SK-N-SH (cell line): ENCODE data around the gene MLIP. TPM values are rescaled to one million over a fixed set of nuclear protein-coding genes. Genes with fewer than 3 reads are reported as not detected.
A peak's percentile ranks its signal among the peaks of the same experiment; 100 is the strongest.

Source experiments
- CTCF ChIA-PET: fragments of 300-600, 350-600 bp; formaldehyde crosslinking; extraction: SDS; loops from one replicate; lab custom pipeline; 2021; lab: Yijun Ruan, JAX
- POLR2A ChIA-PET: fragments of 350-600 bp; sonication (Branson Sonifier 250); formaldehyde crosslinking; extraction: SDS; loops from one replicate; lab custom pipeline; 2020; ENCODE audit warnings: antibody characterized with exemption, inconsistent platforms; lab: Yijun Ruan, JAX
- DNase-seq: peaks from one replicate; pipeline ENCODE4 v3.0.0; 2012
- H2AFZ ChIP-seq: fragments of 200-600 bp; sonication (generic); 2 replicates; pipeline ENCODE4 v1.8.1; 2016; ENCODE audit warnings: antibody characterized with exemption, mild to moderate bottlenecking, low read depth
- H3F3A ChIP-seq: fragments of 200-600 bp; sonication (generic); replicated peaks from 2 replicates; pipeline ENCODE3; 2016; ENCODE audit warnings: antibody characterized with exemption, mild to moderate bottlenecking; ENCODE audit not compliant: insufficient read depth
- H3K27ac ChIP-seq, 2 experiments: fragments of 200-500 bp in 1 of 2; fragments of 200-600 bp in 1 of 2; sonication (Bioruptor generic) in 1 of 2; sonication (generic), shearing (Covaris generic) in 1 of 2; 2 replicates each; pipeline versions ENCODE4 v1.5.1 to v1.6.1; 2014 to 2016; ENCODE audit warnings: low read depth in 2 of 2, inconsistent platforms in 1 of 2, low read length in 1 of 2, mild to moderate bottlenecking in 1 of 2, mixed read lengths in 1 of 2
- H3K27me3 ChIP-seq: fragments of 200-600 bp; sonication (generic), shearing (Covaris generic); 2 replicates; pipeline ENCODE4 v1.6.1; 2016; ENCODE audit warnings: mixed run types; ENCODE audit not compliant: insufficient read depth
- H3K36me3 ChIP-seq, 2 experiments: fragments of 200-500 bp in 1 of 2; fragments of 200-600 bp in 1 of 2; sonication (Bioruptor generic) in 1 of 2; sonication (generic) in 1 of 2; replicated peaks in 1 of 2; 2 replicates each; pipeline versions ENCODE3 to v1.5.1; 2014 to 2016; ENCODE audit warnings: low read length in 1 of 2, mild to moderate bottlenecking in 1 of 2; ENCODE audit not compliant: insufficient read depth in 2 of 2, control insufficient read depth in 1 of 2
- H3K4me1 ChIP-seq, 2 experiments: fragments of 200-500 bp in 1 of 2; fragments of 200-600 bp in 1 of 2; sonication (Bioruptor generic) in 1 of 2; sonication (generic), shearing (Covaris generic) in 1 of 2; 2 replicates each; pipeline versions ENCODE4 v1.5.1 to v1.6.1; 2014 to 2016; ENCODE audit warnings: low read depth in 1 of 2, low read length in 1 of 2, mixed run types in 1 of 2; ENCODE audit not compliant: insufficient read depth in 2 of 2, control insufficient read depth in 1 of 2
- H3K4me2 ChIP-seq: fragments of 200-600 bp; sonication (generic), shearing (Covaris generic); 2 replicates; pipeline ENCODE4 v1.6.1; 2017; ENCODE audit warnings: mixed run types
- H3K4me3 ChIP-seq, 2 experiments: fragments of 200-500 bp in 1 of 2; fragments of 200-600 bp in 1 of 2; sonication (Bioruptor generic) in 1 of 2; sonication (generic), shearing (Covaris generic) in 1 of 2; 2 replicates each; pipeline versions ENCODE4 v1.5.1 to v1.8.1; 2014 to 2016; ENCODE audit warnings: low read depth in 2 of 2, inconsistent platforms in 1 of 2, low read length in 1 of 2, mild to moderate bottlenecking in 1 of 2, mixed read lengths in 1 of 2, moderate library complexity in 1 of 2
- H3K79me2 ChIP-seq: fragments of 200-600 bp; sonication (generic); 2 replicates; pipeline ENCODE4 v1.8.1; 2017; ENCODE audit warnings: mild to moderate bottlenecking; ENCODE audit not compliant: insufficient read depth
- H3K9ac ChIP-seq: fragments of 200-600 bp; sonication (generic); 2 replicates; pipeline ENCODE4 v1.6.1; 2017; ENCODE audit warnings: mixed run types
- H3K9me2 ChIP-seq: fragments of 200-600 bp; sonication (generic); 2 replicates; pipeline ENCODE4 v1.6.1; 2017; ENCODE audit warnings: mixed run types
- H3K9me3 ChIP-seq: fragments of 200-600 bp; sonication (generic); 2 replicates; pipeline ENCODE4 v1.6.1; 2017; ENCODE audit warnings: mixed run types, mild to moderate bottlenecking, moderate library complexity
- H4K20me1 ChIP-seq: fragments of 200-600 bp; sonication (generic); 2 replicates; pipeline ENCODE4 v1.6.1; 2017; ENCODE audit warnings: mild to moderate bottlenecking, mixed run types; ENCODE audit not compliant: insufficient read depth
- CHD2 ChIP-seq: fragments of 150-350 bp; IDR thresholded peaks from 2 replicates; pipeline ENCODE4 v1.6.1; 2018; ENCODE audit warnings: low read length; ENCODE audit not compliant: partially characterized antibody
- ELF1 ChIP-seq: IDR thresholded peaks from 2 replicates; pipeline ENCODE4 v1.4.0; 2012
- EP300 ChIP-seq, 2 experiments: IDR thresholded peaks; 2 replicates each; pipeline versions ENCODE4 v1.4.0 to v1.6.1; 2012; ENCODE audit warnings: borderline replicate concordance in 1 of 2, low read depth in 1 of 2, low read length in 1 of 2
- FOSL2 ChIP-seq: IDR thresholded peaks from 2 replicates; pipeline ENCODE4 v1.4.0; 2012; ENCODE audit warnings: low read depth, mild to moderate bottlenecking, moderate library complexity, borderline replicate concordance
- FOXJ3 ChIP-seq: sonication (generic); formaldehyde crosslinking; IDR thresholded peaks from 2 replicates; pipeline ENCODE4 v1.5.1; 2020; ENCODE audit warnings: mild to moderate bottlenecking, missing genetic modification reagents
- GATA2 ChIP-seq: sonication (generic); formaldehyde crosslinking; IDR thresholded peaks from 2 replicates; pipeline ENCODE4 v1.5.0; 2020; ENCODE audit warnings: mild to moderate bottlenecking, missing genetic modification reagents
- JUND ChIP-seq: IDR thresholded peaks from 2 replicates; pipeline ENCODE4 v1.4.0; 2012
- MAX ChIP-seq: IDR thresholded peaks from 2 replicates; pipeline ENCODE4 v1.4.0; 2012; ENCODE audit warnings: low read depth
- MEF2A ChIP-seq: IDR thresholded peaks from 2 replicates; pipeline ENCODE4 v1.4.0; 2012; ENCODE audit warnings: low read depth, borderline replicate concordance
- MXI1 ChIP-seq: IDR thresholded peaks from 2 replicates; pipeline ENCODE4 v1.6.1; 2012; ENCODE audit warnings: mild to moderate bottlenecking, low read depth, low read length, improper control_type of control experiment
- NFIC ChIP-seq: IDR thresholded peaks from 2 replicates; pipeline ENCODE4 v1.4.0; 2012; ENCODE audit warnings: borderline replicate concordance
- PBX3 ChIP-seq: IDR thresholded peaks from 2 replicates; pipeline ENCODE4; 2012
- POLR2AphosphoS5 ChIP-seq: IDR thresholded peaks from 2 replicates; pipeline ENCODE4 v1.6.1; 2012; ENCODE audit warnings: low read depth, low read length
- RCOR1 ChIP-seq: fragments of 150-350 bp; IDR thresholded peaks from 2 replicates; pipeline ENCODE4 v1.6.1; 2017; ENCODE audit warnings: antibody characterized with exemption, low read length
- RXRA ChIP-seq: IDR thresholded peaks from 2 replicates; pipeline ENCODE4 v1.4.0; 2012; ENCODE audit warnings: low read depth, mild to moderate bottlenecking, borderline replicate concordance
- SMC3 ChIP-seq: IDR thresholded peaks from 2 replicates; pipeline ENCODE4 v1.6.1; 2012; ENCODE audit warnings: low read depth, low read length, improper control_type of control experiment
- TCF12 ChIP-seq: IDR thresholded peaks from 2 replicates; pipeline ENCODE4 v1.4.0; 2012
- TEAD4 ChIP-seq: IDR thresholded peaks from 2 replicates; pipeline ENCODE4 v1.4.0; 2012; ENCODE audit warnings: mild to moderate bottlenecking, borderline replicate concordance; ENCODE audit not compliant: insufficient read depth
- YY1 ChIP-seq: IDR thresholded peaks from 2 replicates; pipeline ENCODE4 v1.4.0; 2012; ENCODE audit warnings: low read depth, mild to moderate bottlenecking
- ZBTB33 ChIP-seq: IDR thresholded peaks from 2 replicates; pipeline ENCODE4 v1.4.0; 2012; ENCODE audit warnings: low read depth, borderline replicate concordance
- WGBS: methylation state at CpG from one replicate; pipeline ENCODE4 v1.1.6; 2017; ENCODE audit warnings: low lambda C conversion rate; 5-methylcytosine and 5-hydroxymethylcytosine counted together
- polyA plus RNA-seq, 3 experiments: library from polyadenylated mRNA; depleted of rRNA; stranded (reverse); fragments of >200 nt; gene quantifications; 2 replicates each; pipeline ENCODE4 v1.2.3, GENCODE V29; 2012

MLIP gene
- polyA plus RNA-seq, 1 of the 3 experiments (the other 2 are of a cell fraction), result not detected

- Histone ChIP-seq H3K79me2 (no peaks in the 10 kb centered on the region), H3K4me3 (no peak overlapping the region), H3K36me3 (no peaks in the 10 kb centered on the region), H3K4me2 (no peak overlapping the region; the same call in 1 of the 2 replicates), H3K27me3 (no peaks in the 10 kb centered on the region)
- WGBS, result 30% methylated on average over 3 of the region's 3 CpGs
- peak; percentile 96 for TF ChIP-seq TCF12
- no peak for TF ChIP-seq MXI1
- peak; percentile 76 for TF ChIP-seq POLR2AphosphoS5
- no peak for TF ChIP-seq MAX
- peak; percentile 44 to 60; a peak in 1 of 4 replicates for TF ChIP-seq EP300 (IDR thresholded peaks at IDR 0.05; ENCODE audit: borderline replicate concordance in 1 of 2, low read depth in 1 of 2, low read length in 1 of 2)
- peak; percentile 44; the same call in 1 of the 2 replicates for TF ChIP-seq RXRA
- peak; percentile 19; the same call in 1 of the 2 replicates for TF ChIP-seq JUND
- peak; percentile 71 for TF ChIP-seq PBX3
- no peak for TF ChIP-seq CHD2
- no peak for TF ChIP-seq ELF1
- TF ChIP-seq, all 33 proteins: peak for 6
- Histone ChIP-seq H3F3A (peaks cover 54% of the 10 kb centered on the region), H3K27ac (peak overlapping the region; percentile 11 to 72; a peak in 2 of 4 replicates), H2AFZ (no peak overlapping the region), H3K9me3 (no peaks in the 10 kb centered on the region), H3K9ac (no peak overlapping the region), H3K9me2 (no peaks in the 10 kb centered on the region), H3K4me1 (peaks cover 0 to 44% of the 10 kb centered on the region in 2 experiments; a peak in 3 of 4 replicates), H4K20me1 (no peaks in the 10 kb centered on the region)
- ChIA-PET POLR2A (no interaction called here), CTCF (no interaction called here)
- DNase-seq, result no peak
These were observed 174.4 kb downstream of the MLIP start for GRCh38 chr6:54285595-54285994.

- Histone ChIP-seq H3K4me1 (peaks cover 0 to 48% of the 10 kb centered on the region in 2 experiments; a peak in 3 of 4 replicates), H3K4me3 (no peak overlapping the region), H3K9me3 (no peaks in the 10 kb centered on the region), H3F3A (peaks cover 53% of the 10 kb centered on the region), H3K9me2 (no peaks in the 10 kb centered on the region), H3K36me3 (no peaks in the 10 kb centered on the region), H4K20me1 (no peaks in the 10 kb centered on the region), H3K27me3 (no peaks in the 10 kb centered on the region), H3K9ac (no peak overlapping the region), H3K4me2 (no peak overlapping the region; the same call in 1 of the 2 replicates), H3K79me2 (no peaks in the 10 kb centered on the region), H3K27ac (peak overlapping the region; percentile 11 to 72; a peak in 2 of 4 replicates), H2AFZ (no peak overlapping the region)
- DNase-seq, result no peak
- no peak for TF ChIP-seq GATA2 (CRISPR knock-in tag)
- TF ChIP-seq POLR2AphosphoS5, result no peak
- TF ChIP-seq FOSL2, result no peak
- no peak for TF ChIP-seq ZBTB33
- TF ChIP-seq MEF2A, result no peak
- no peak for TF ChIP-seq RCOR1
- TF ChIP-seq JUND, result no peak
- TF ChIP-seq TEAD4, result no peak
- no peak for TF ChIP-seq PBX3
- no peak for TF ChIP-seq NFIC
- TF ChIP-seq SMC3, result no peak
- TF ChIP-seq YY1, result no peak
- TF ChIP-seq TCF12, result no peak
- no peak for TF ChIP-seq MAX
- no peak for TF ChIP-seq FOXJ3 (CRISPR knock-in tag)
- ChIA-PET CTCF (no interaction called here), POLR2A (no interaction called here)
These were observed 174.9 kb downstream of the MLIP start for GRCh38 chr6:54286141-54286540.
